Esophagus muscularis mucosa (tissue), 4 donors: ENCODE data around the gene ORC3.

Experiments
- CTCF ChIP-seq, 3 experiments: fragments of 200-600 bp in 2 of 3; fragments of 450-650 bp in 1 of 3; sonication (generic) in 2 of 3; IDR thresholded peaks; one replicate each; pipeline ENCODE4 v1.5.1; 2017 to 2019; ENCODE audit warnings: antibody characterized with exemption in 3 of 3, mild to moderate bottlenecking in 2 of 3, moderate library complexity in 1 of 3
- EP300 ChIP-seq: sonication (generic); formaldehyde crosslinking; IDR thresholded peaks from one replicate; pipeline ENCODE4 v1.6.1; 2017; ENCODE audit warnings: antibody characterized with exemption
- POLR2A ChIP-seq: fragments of 450-650 bp; IDR thresholded peaks from one replicate; pipeline ENCODE4 v1.6.1; 2017; ENCODE audit warnings: antibody characterized with exemption, moderate library complexity, mild to moderate bottlenecking, low read depth

GRCh38 chr6:87600576-87600975 is 10.6 kb downstream of the ORC3 start:
- no peak for TF ChIP-seq POLR2A
- no peak for TF ChIP-seq CTCF (IDR thresholded peaks at IDR 0.05)
- no peak for TF ChIP-seq EP300
